ENCODE results near the gene CD109.

GRCh38 chr6:73656531-73657145, 39.4 kb upstream of the CD109 start:
- TF ChIP-seq CTCF (conservative IDR thresholded peaks at IDR 0.05; ENCODE audit: low read depth, low read length) = no peak
- TF ChIP-seq EZH2 (IDR thresholded peaks at IDR 0.05; ENCODE audit: borderline replicate concordance, low read depth, low read length, poor library complexity, severe bottlenecking) = no peak

All from A673 (cell line).